HG02973 (cell line): ENCODE results near the gene RNF217.
"Not testable (repeated sequence)": the region's sequence is repeated elsewhere in the genome, so short reads cannot be mapped to it uniquely, and the experiment has no call there.

Experiments used
- ATAC-seq: cut with Tn5 transposase; IDR thresholded peaks from one replicate; pipeline ENCODE4 v1.9.1; 2021; ENCODE audit warnings: moderate library complexity; ENCODE audit not compliant: unreplicated experiment

The RNF217 gene

GRCh38 chr6:125123051-125123450 lies 160.8 kb downstream of the RNF217 start:
- no peak for ATAC-seq

- ATAC-seq: no peak
Observed at GRCh38 chr6:125123468-125124048, 161.3 kb downstream of the RNF217 start.

GRCh38 chr6:125124049-125124669 lies 161.9 kb downstream of the RNF217 start:
- ATAC-seq: no peak

GRCh38 chr6:125125856-125126255 lies 163.6 kb downstream of the RNF217 start:
- not testable (repeated sequence) for ATAC-seq

- ATAC-seq: no peak
Observed at GRCh38 chr6:125129354-125129753, 167.1 kb downstream of the RNF217 start.

GRCh38 chr6:125132058-125132457 lies 169.8 kb downstream of the RNF217 start:
- no peak for ATAC-seq

- ATAC-seq: no peak
Observed at GRCh38 chr6:125136378-125136777, 174.1 kb downstream of the RNF217 start.

GRCh38 chr6:125138083-125138482 lies 175.8 kb downstream of the RNF217 start:
- no peak for ATAC-seq

- no peak for ATAC-seq
Observed at GRCh38 chr6:125140808-125141207, 178.6 kb downstream of the RNF217 start.
